ENCODE measurements around the gene GPATCH4. TPM values are rescaled to one million over a fixed set of nuclear protein-coding genes. Genes with fewer than 3 reads are reported as not detected.

GPATCH4 gene
- total and polyA plus RNA-seq, 12 donors: 9.3 to 34.5 (median 13.5) TPM

DNA sequence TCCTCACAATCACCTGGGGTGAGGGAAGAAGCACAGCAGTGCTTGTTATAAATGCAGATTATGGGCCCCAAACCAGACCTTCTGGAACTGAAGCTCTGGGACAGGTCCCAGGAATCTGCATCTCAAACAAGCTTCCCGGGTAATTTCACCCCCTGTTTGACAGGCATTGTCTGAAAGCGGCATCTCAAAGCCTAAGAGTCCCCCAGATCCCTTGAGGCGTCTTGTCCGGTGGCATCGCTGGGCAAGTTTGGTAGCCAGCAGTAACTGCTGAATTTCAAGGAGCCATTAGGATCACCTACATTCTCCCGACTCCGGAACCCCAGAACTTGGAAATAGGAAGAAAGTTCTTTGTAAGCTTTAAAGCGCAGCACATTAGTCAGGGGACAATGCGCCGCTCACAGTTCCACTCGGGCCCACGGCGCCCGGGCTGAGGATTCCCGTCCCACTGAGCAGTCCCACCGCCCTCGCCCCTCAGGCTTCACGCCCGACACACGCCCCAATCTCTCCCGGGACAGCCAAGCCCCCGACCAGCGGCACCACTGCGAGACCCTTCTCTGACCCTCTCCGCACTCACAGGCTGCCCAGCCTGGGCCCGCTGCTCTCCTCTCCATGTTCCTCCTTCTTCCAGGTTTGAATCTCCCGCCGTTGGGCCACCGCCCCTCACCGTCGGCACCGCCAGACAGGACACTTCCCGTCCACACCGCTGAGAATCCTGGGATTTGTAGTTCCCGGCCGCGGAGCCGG, 29.2 kb downstream of the GPATCH4 start, which contains the start of gene IQGAP3:
TSS of gene IQGAP3 (minus strand) at position 647 of the 744 bp plus-strand sequence. CDS start at position 611, 36 bp downstream.
- TF ChIP-seq, protein P1, sequence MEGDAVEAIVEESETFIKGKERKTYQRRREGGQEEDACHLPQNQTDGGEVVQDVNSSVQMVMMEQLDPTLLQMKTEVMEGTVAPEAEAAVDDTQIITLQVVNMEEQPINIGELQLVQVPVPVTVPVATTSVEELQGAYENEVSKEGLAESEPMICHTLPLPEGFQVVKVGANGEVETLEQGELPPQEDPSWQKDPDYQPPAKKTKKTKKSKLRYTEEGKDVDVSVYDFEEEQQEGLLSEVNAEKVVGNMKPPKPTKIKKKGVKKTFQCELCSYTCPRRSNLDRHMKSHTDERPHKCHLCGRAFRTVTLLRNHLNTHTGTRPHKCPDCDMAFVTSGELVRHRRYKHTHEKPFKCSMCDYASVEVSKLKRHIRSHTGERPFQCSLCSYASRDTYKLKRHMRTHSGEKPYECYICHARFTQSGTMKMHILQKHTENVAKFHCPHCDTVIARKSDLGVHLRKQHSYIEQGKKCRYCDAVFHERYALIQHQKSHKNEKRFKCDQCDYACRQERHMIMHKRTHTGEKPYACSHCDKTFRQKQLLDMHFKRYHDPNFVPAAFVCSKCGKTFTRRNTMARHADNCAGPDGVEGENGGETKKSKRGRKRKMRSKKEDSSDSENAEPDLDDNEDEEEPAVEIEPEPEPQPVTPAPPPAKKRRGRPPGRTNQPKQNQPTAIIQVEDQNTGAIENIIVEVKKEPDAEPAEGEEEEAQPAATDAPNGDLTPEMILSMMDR (IDR thresholded peaks at IDR 0.05): no peak
- DNase-seq: peak; percentile 81 to 90
- 1% methylated on average over 38 of the region's 38 CpGs for WGBS, 2 donors
- ATAC-seq: peak; percentile 88 to 97 (median 95)
- intact Hi-C loops (cut with DNase I): no loop called here
- no peaks in the 10 kb centered on the region for H3K9me3 ChIP-seq
- H3K4me3 ChIP-seq: peak within 1 kb of the TSS in 9 of 10 donors; percentile 24 to 62 (median 53)
- H3K27ac ChIP-seq: peak within 1 kb of the TSS in 1 of 10 donors; percentile 31
- H3K27me3 ChIP-seq: peaks cover 0 to 4% (median 0%) of the 10 kb centered on the region in 7 donors
- H3K36me3 ChIP-seq: no peaks in the 10 kb centered on the region
- peaks cover 0 to 18% (median 13%) of the 10 kb centered on the region in 9 donors for H3K4me1 ChIP-seq

DNA sequence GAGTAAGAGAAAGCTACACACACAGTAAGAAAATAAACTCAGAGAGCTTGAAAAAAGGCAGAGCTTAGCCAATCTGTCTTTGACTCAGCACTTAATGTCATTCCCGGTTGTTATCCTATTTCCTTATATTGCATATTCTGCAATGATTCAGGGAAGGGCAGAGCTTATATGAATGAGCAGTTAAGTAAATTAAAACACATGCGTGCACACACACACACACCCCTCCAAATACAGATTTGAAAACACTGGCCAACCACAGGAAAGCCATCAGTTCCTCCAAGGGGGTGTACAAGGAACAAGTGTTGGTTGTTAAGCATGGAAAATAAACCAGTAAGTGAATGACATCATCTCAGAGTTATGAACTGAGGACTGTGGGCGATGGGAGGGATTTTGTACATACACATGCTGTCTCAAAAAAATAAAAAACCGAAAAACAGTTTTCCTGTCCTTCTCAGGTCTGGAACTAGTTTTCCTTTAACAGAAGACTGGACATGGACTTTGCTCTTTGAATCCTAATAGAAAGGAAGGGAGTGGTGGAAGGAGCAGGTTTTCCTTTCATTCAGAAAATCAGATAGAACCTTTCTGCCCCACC, 29.9 kb downstream of the GPATCH4 start:
- 20 to 28% methylated on average over 4 of the region's 4 CpGs for WGBS, 2 donors

DNA sequence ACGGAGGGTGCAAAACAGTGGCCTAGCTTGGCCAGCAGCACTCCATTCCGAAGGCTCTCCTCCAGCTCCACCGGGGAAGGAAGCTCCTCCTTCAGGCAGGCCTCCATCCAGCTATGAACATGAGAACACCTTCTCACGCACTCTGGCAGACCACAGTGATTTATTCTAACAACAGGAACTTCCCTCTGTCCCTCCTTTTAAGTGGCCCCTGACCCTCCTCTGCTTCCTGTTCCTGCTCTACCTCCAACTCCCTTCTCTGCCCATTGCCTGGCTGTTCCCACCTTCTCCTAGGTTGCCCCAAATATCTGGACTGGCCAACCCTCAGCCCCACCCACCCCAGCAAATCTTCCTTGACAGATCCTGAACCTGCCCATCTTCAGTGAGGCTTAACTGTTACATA, 34.8 kb downstream of the GPATCH4 start:
- Histone ChIP-seq H3K27me3 (peaks cover 0 to 1% (median 0%) of the 10 kb centered on the region in 7 donors), H3K4me1 (peaks cover 0 to 5% (median 2%) of the 10 kb centered on the region in 9 donors), H3K36me3 (peaks cover 0 to 5% (median 0%) of the 10 kb centered on the region in 9 donors), H3K27ac (no peak overlapping the region), H3K4me3 (no peak overlapping the region), H3K9me3 (no peaks in the 10 kb centered on the region)
- no peak for ATAC-seq
- intact Hi-C loops (cut with DNase I): loop anchor here in 1 of 10 donors (5.0 kb wide), 1 partner anchor 39 kb away; no protein-coding TSS in a partner anchor
- TF ChIP-seq, protein P1 (IDR thresholded peaks at IDR 0.05): no peak
- WGBS, 2 donors: 82 to 93% methylated on average over 4 of the region's 4 CpGs
- DNase-seq: no peak

More for the DNA sequence above, 29.9 kb downstream of the GPATCH4 start:
- intact Hi-C loops (cut with DNase I): no loop called here
- no peaks in the 10 kb centered on the region for H3K36me3 ChIP-seq
- peaks cover 0 to 4% (median 0%) of the 10 kb centered on the region in 7 donors for H3K27me3 ChIP-seq
- peak overlapping the region in 1 of 10 donors; percentile 62 for H3K4me3 ChIP-seq
- ATAC-seq (peak in 3 of 8 donors; percentile 29 to 52 (median 31)), DNase-seq (no peak)
- H3K9me3 ChIP-seq: no peaks in the 10 kb centered on the region
- H3K27ac ChIP-seq: peak overlapping the region in 1 of 10 donors; percentile 31
- TF ChIP-seq, protein P1 (IDR thresholded peaks at IDR 0.05): no peak
- H3K4me1 ChIP-seq: peaks cover 0 to 18% (median 13%) of the 10 kb centered on the region in 9 donors

DNA sequence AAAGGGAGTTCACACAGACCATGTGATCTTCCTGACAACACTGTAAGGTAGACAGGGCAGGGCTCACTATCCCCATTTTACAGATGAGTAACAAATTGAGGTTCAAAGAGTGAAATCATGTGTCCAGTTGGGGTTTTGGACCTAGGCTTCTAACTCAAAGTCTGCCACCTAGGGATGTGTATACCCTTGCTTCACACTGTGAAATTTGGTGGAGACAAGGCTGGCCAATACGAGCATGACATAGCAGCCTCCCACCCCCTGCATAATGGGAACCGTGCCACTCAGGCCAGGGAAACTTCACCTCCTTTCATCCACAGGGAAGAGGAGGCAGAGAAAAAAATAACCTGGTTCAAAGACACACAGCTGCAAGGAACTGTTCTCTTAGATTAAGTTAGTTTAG, 35.8 kb downstream of the GPATCH4 start:
- TF ChIP-seq, protein P1 (IDR thresholded peaks at IDR 0.05): no peak
- no peaks in the 10 kb centered on the region for H3K9me3 ChIP-seq
- ATAC-seq: no peak
- H3K36me3 ChIP-seq: peaks cover 0 to 10% (median 0%) of the 10 kb centered on the region in 9 donors
- no peak overlapping the region for H3K4me3 ChIP-seq
- intact Hi-C loops (cut with DNase I): loop anchor here in 1 of 10 donors (5.0 kb wide), 1 partner anchor 38 kb away; no protein-coding TSS in a partner anchor
- H3K4me1 ChIP-seq: peaks cover 0 to 3% (median 0%) of the 10 kb centered on the region in 9 donors
- H3K27me3 ChIP-seq: no peaks in the 10 kb centered on the region
- DNase-seq: no peak
- 92% methylated on average over 2 of the region's 2 CpGs for WGBS, 2 donors
- no peak overlapping the region for H3K27ac ChIP-seq
